ENCODE results near the gene SORCS2. TPM values are rescaled to one million over a fixed set of nuclear protein-coding genes. Genes with fewer than 3 reads are reported as not detected.

The SORCS2 gene
- total RNA-seq, 2 experiments from 2014 or later, result not detected

GRCh38 chr4:7632971-7633370, 440.6 kb downstream of the SORCS2 start:
- H3K4me3 Mint-ChIP-seq, result no peak overlapping the region
- H3K27ac Mint-ChIP-seq, result no peak overlapping the region
- peaks cover 8% of the 10 kb centered on the region for H3K27me3 Mint-ChIP-seq
- no peaks in the 10 kb centered on the region for H3K36me3 Mint-ChIP-seq
- H3K4me1 Mint-ChIP-seq, result no peaks in the 10 kb centered on the region
- DNase-seq, result no peak
- peaks cover 3% of the 10 kb centered on the region for H3K9me3 Mint-ChIP-seq

GRCh38 chr4:7634661-7635251, 442.4 kb downstream of the SORCS2 start:
- Mint-ChIP-seq H3K27ac (no peak overlapping the region), H3K4me3 (no peak overlapping the region), H3K36me3 (no peaks in the 10 kb centered on the region), H3K4me1 (no peaks in the 10 kb centered on the region), H3K27me3 (peaks cover 8% of the 10 kb centered on the region), H3K9me3 (peaks cover 2% of the 10 kb centered on the region)
- no peak for DNase-seq

- no peak for DNase-seq
- H3K27ac Mint-ChIP-seq, result no peak overlapping the region
- no peaks in the 10 kb centered on the region for H3K9me3 Mint-ChIP-seq
- H3K36me3 Mint-ChIP-seq, result no peaks in the 10 kb centered on the region
- no peak overlapping the region for H3K4me3 Mint-ChIP-seq
- peaks cover 8% of the 10 kb centered on the region for H3K27me3 Mint-ChIP-seq
- H3K4me1 Mint-ChIP-seq, result no peaks in the 10 kb centered on the region
Observed at GRCh38 chr4:7635445-7636239, 443.3 kb downstream of the SORCS2 start.

- no peaks in the 10 kb centered on the region for H3K4me1 Mint-ChIP-seq
- H3K36me3 Mint-ChIP-seq, result no peaks in the 10 kb centered on the region
- no peak for DNase-seq
- H3K27me3 Mint-ChIP-seq, result peaks cover 8% of the 10 kb centered on the region
- no peak overlapping the region for H3K4me3 Mint-ChIP-seq
- H3K27ac Mint-ChIP-seq, result no peak overlapping the region
- H3K9me3 Mint-ChIP-seq, result no peaks in the 10 kb centered on the region
Observed at GRCh38 chr4:7636240-7636508, 443.8 kb downstream of the SORCS2 start.

GRCh38 chr4:7637139-7637538, 444.8 kb downstream of the SORCS2 start:
- Mint-ChIP-seq H3K4me3 (no peak overlapping the region), H3K9me3 (no peaks in the 10 kb centered on the region), H3K27me3 (peaks cover 7% of the 10 kb centered on the region), H3K27ac (no peak overlapping the region), H3K4me1 (no peaks in the 10 kb centered on the region), H3K36me3 (no peaks in the 10 kb centered on the region)
- DNase-seq, result no peak

- DNase-seq, result no peak
- Mint-ChIP-seq H3K9me3 (no peaks in the 10 kb centered on the region), H3K4me1 (no peaks in the 10 kb centered on the region), H3K36me3 (no peaks in the 10 kb centered on the region), H3K27ac (no peak overlapping the region), H3K4me3 (no peak overlapping the region), H3K27me3 (peaks cover 3% of the 10 kb centered on the region)
Observed at GRCh38 chr4:7637971-7638370, 445.6 kb downstream of the SORCS2 start.

- Mint-ChIP-seq H3K4me3 (no peak overlapping the region), H3K4me1 (no peaks in the 10 kb centered on the region), H3K27me3 (peaks cover 3% of the 10 kb centered on the region), H3K9me3 (no peaks in the 10 kb centered on the region), H3K27ac (no peak overlapping the region), H3K36me3 (no peaks in the 10 kb centered on the region)
- DNase-seq, result no peak
Observed at GRCh38 chr4:7638489-7638888, 446.2 kb downstream of the SORCS2 start.

- no peaks in the 10 kb centered on the region for H3K9me3 Mint-ChIP-seq
- no peaks in the 10 kb centered on the region for H3K36me3 Mint-ChIP-seq
- no peak for DNase-seq
- H3K27me3 Mint-ChIP-seq, result peaks cover 3% of the 10 kb centered on the region
- H3K4me1 Mint-ChIP-seq, result no peaks in the 10 kb centered on the region
- H3K4me3 Mint-ChIP-seq, result no peak overlapping the region
- no peak overlapping the region for H3K27ac Mint-ChIP-seq
Observed at GRCh38 chr4:7638984-7639789, 446.8 kb downstream of the SORCS2 start.

- Mint-ChIP-seq H3K36me3 (no peaks in the 10 kb centered on the region), H3K9me3 (no peaks in the 10 kb centered on the region), H3K4me3 (no peak overlapping the region), H3K4me1 (no peaks in the 10 kb centered on the region), H3K27me3 (peaks cover 3% of the 10 kb centered on the region), H3K27ac (no peak overlapping the region)
- no peak for DNase-seq
Observed at GRCh38 chr4:7640136-7640535, 447.8 kb downstream of the SORCS2 start.

- Mint-ChIP-seq H3K27me3 (peaks cover 5% of the 10 kb centered on the region), H3K27ac (no peak overlapping the region), H3K4me1 (no peaks in the 10 kb centered on the region), H3K4me3 (no peak overlapping the region), H3K9me3 (no peaks in the 10 kb centered on the region), H3K36me3 (no peaks in the 10 kb centered on the region)
- no peak for DNase-seq
Observed at GRCh38 chr4:7641712-7642111, 449.4 kb downstream of the SORCS2 start.

- Mint-ChIP-seq H3K36me3 (no peaks in the 10 kb centered on the region), H3K4me3 (no peak overlapping the region), H3K9me3 (no peaks in the 10 kb centered on the region), H3K4me1 (no peaks in the 10 kb centered on the region), H3K27ac (no peak overlapping the region), H3K27me3 (peaks cover 5% of the 10 kb centered on the region)
- DNase-seq, result no peak
Observed at GRCh38 chr4:7642741-7643458, 450.6 kb downstream of the SORCS2 start.

- H3K4me1 Mint-ChIP-seq, result peaks cover 10% of the 10 kb centered on the region
Observed at GRCh38 chr4:7645158-7645557, 452.8 kb downstream of the SORCS2 start.

GRCh38 chr4:7645956-7646355, 453.6 kb downstream of the SORCS2 start:
- peaks cover 5% of the 10 kb centered on the region for H3K27me3 Mint-ChIP-seq
- H3K4me3 Mint-ChIP-seq, result no peak overlapping the region
- H3K4me1 Mint-ChIP-seq, result peaks cover 14% of the 10 kb centered on the region
- no peak overlapping the region for H3K27ac Mint-ChIP-seq
- DNase-seq, result no peak
- H3K9me3 Mint-ChIP-seq, result no peaks in the 10 kb centered on the region
- H3K36me3 Mint-ChIP-seq, result no peaks in the 10 kb centered on the region

More at GRCh38 chr4:7645158-7645557, 452.8 kb downstream of the SORCS2 start:
- H3K27ac Mint-ChIP-seq, result no peak overlapping the region
- peaks cover 5% of the 10 kb centered on the region for H3K27me3 Mint-ChIP-seq
- DNase-seq, result no peak
- H3K36me3 Mint-ChIP-seq, result no peaks in the 10 kb centered on the region
- H3K4me3 Mint-ChIP-seq, result no peak overlapping the region
- H3K9me3 Mint-ChIP-seq, result no peaks in the 10 kb centered on the region

- Mint-ChIP-seq H3K36me3 (no peaks in the 10 kb centered on the region), H3K27ac (peak overlapping the region; percentile 28), H3K27me3 (peaks cover 5% of the 10 kb centered on the region), H3K4me1 (peaks cover 14% of the 10 kb centered on the region), H3K4me3 (no peak overlapping the region), H3K9me3 (no peaks in the 10 kb centered on the region)
- no peak for DNase-seq
Observed at GRCh38 chr4:7646384-7647061, 454.2 kb downstream of the SORCS2 start.

All from activated naive CD8-positive, alpha-beta T cell treated with anti-CD3 and anti-CD28 coated beads for 36 hours (primary cell).